Adrenal gland (tissue), 12 donors: Measurements from ENCODE around the gene UBE2G2. TPM values are rescaled to one million over a fixed set of nuclear protein-coding genes. Genes with fewer than 3 reads are reported as not detected.

ENCODE experiments used
- DNase-seq, 7 donors: peaks; one replicate each; pipeline ENCODE4 v3.0.0-alpha.2; 2019 to 2020
- H3K27ac ChIP-seq, 5 donors: fragments of 200-600 bp; sonication (generic) in 4 of 5; 1 replicate in 3 of 5; 2 replicates in 2 of 5; pipeline versions ENCODE4 v1.5.1 to v1.8.0; 2016 to 2020; ENCODE audit warnings: mild to moderate bottlenecking in 1 of 5
- H3K27me3 ChIP-seq: fragments of 200-600 bp; 2 replicates; pipeline ENCODE4 v1.8.0; 2021
- H3K36me3 ChIP-seq, 2 donors: fragments of 200-600 bp; replicated peaks in 1 of 2; 1 replicate in 1 of 2; 2 replicates in 1 of 2; pipeline versions ENCODE4 v1.5.1 to v1.8.0; 2018 to 2022
- H3K4me1 ChIP-seq, 2 donors: fragments of 200-600 bp; replicated peaks in 1 of 2; 1 replicate in 1 of 2; 2 replicates in 1 of 2; pipeline versions ENCODE4 v1.5.1 to v1.8.0; 2018 to 2021
- H3K4me3 ChIP-seq, 4 donors: fragments of 200-600 bp; sonication (generic) in 3 of 4; one replicate each; pipeline ENCODE4 v1.5.1; 2016 to 2018
- H3K9me3 ChIP-seq, 3 donors: fragments of 200-600 bp; sonication (generic) in 1 of 3; replicated peaks in 1 of 3; 1 replicate in 2 of 3; 2 replicates in 1 of 3; pipeline versions ENCODE4 v1.5.1 to v1.8.0; 2016 to 2021
- POLR2A ChIP-seq, 2 donors: fragments of 450-650 bp; IDR thresholded peaks; one replicate each; pipeline ENCODE4 v1.6.1; 2017; ENCODE audit warnings: antibody characterized with exemption in 2 of 2, mild to moderate bottlenecking in 2 of 2, moderate library complexity in 1 of 2
- WGBS, 4 donors: extraction: QIAGEN DNeasy Blood & Tissue Kit in 2 of 4; methylation state at CpG; one replicate each; pipeline versions ENCODE4 v1.1.5 to v1.1.7; 2013 to 2017; 5-methylcytosine and 5-hydroxymethylcytosine counted together
- intact Hi-C, 2 donors: fragments of 100-400 bp; cut with DNase I; formaldehyde crosslinking; loops; one replicate each; pipeline versions ENCODE4 v1.14.1 to v1.15.0; 2022 to 2023
- polyA plus RNA-seq, 3 donors: library from polyadenylated mRNA; stranded (reverse); fragments of 200-250 nt in 2 of 3; fragments of 350-450 nt in 1 of 3; fragmentation: Illumina TruSeq in 1 of 3; extraction: RNeasy Lipid Tissue Mini Kit (QIAGEN cat#74804) in 1 of 3; gene quantifications; one replicate each; pipeline ENCODE4 v1.2.3, GENCODE V29; 2013 to 2014
- total RNA-seq, 9 donors: library from RNA; depleted of rRNA in 4 of 9; stranded (reverse); fragments of >200 nt in 4 of 9; fragments of 120-200 nt in 1 of 9; fragmentation: NEBNext Ultra II Directional in 1 of 9; extraction: Animal tissue kit (Norgen Biotek cat#: 25700) in 1 of 9; gene quantifications; one replicate each; pipeline versions ENCODE4 v1.1.0 to v1.2.4, GENCODE V29; 2013 to 2023
- TF ChIP-seq, protein P1 (sequence below), 6 experiments: fragments of 450-650 bp in 4 of 6; fragments of 200-600 bp in 2 of 6; sonication (generic) in 1 of 6; IDR thresholded peaks; 1 replicate in 5 of 6; 2 replicates in 1 of 6; pipeline versions ENCODE4 v1.5.1 to v1.8.0; 2016 to 2021; ENCODE audit warnings: antibody characterized with exemption in 6 of 6, mild to moderate bottlenecking in 2 of 6, moderate library complexity in 1 of 6
- donor health status: healthy with polysubstance abuse.
- donor health status: Bipolar disorder and iron deficiency.
- donor health status: DM: yes; HTN: yes; CAD: no.
- donor health status: DM: no; HTN: no; CAD: no.
- donor health status: DM: no; HTN: no; CAD: no.
- donor health status: DM: yes; HTN: yes; CAD: no.

UBE2G2 gene
- total and polyA plus RNA-seq, 12 donors: 44.8 to 99.9 (median 72.6) TPM

DNA sequence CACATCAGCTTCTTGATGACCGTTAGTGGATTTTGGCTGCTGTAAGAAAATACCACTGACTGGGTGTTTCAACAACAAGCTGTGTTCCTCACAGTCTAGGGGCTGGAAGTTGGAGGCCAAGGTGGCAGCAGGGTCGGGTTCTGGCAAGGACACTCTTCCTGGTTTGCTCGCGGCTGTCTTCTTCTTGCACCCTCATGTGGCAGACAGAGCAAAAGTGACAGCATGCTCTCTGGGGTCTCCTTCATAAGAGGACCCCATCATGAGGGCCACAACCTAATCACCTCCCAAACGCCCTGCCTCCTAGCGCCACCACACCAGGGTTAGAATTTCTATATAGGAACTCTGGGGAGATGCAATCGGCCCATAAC is 71.6 kb downstream of the UBE2G2 start:
- no peak overlapping the region for H3K4me3 ChIP-seq
- no peaks in the 10 kb centered on the region for H3K27me3 ChIP-seq
- TF ChIP-seq POLR2A (IDR thresholded peaks at IDR 0.05): no peak
- TF ChIP-seq, protein P1, sequence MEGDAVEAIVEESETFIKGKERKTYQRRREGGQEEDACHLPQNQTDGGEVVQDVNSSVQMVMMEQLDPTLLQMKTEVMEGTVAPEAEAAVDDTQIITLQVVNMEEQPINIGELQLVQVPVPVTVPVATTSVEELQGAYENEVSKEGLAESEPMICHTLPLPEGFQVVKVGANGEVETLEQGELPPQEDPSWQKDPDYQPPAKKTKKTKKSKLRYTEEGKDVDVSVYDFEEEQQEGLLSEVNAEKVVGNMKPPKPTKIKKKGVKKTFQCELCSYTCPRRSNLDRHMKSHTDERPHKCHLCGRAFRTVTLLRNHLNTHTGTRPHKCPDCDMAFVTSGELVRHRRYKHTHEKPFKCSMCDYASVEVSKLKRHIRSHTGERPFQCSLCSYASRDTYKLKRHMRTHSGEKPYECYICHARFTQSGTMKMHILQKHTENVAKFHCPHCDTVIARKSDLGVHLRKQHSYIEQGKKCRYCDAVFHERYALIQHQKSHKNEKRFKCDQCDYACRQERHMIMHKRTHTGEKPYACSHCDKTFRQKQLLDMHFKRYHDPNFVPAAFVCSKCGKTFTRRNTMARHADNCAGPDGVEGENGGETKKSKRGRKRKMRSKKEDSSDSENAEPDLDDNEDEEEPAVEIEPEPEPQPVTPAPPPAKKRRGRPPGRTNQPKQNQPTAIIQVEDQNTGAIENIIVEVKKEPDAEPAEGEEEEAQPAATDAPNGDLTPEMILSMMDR (IDR thresholded peaks at IDR 0.05): no peak
- no peaks in the 10 kb centered on the region for H3K36me3 ChIP-seq
- no peaks in the 10 kb centered on the region for H3K4me1 ChIP-seq
- no peaks in the 10 kb centered on the region for H3K9me3 ChIP-seq
- no peak for DNase-seq
- intact Hi-C loops: no loop called here
- no peak overlapping the region for H3K27ac ChIP-seq
- 76 to 90% (median 85%) methylated on average over 7 of the region's 7 CpGs for WGBS, 4 donors

DNA sequence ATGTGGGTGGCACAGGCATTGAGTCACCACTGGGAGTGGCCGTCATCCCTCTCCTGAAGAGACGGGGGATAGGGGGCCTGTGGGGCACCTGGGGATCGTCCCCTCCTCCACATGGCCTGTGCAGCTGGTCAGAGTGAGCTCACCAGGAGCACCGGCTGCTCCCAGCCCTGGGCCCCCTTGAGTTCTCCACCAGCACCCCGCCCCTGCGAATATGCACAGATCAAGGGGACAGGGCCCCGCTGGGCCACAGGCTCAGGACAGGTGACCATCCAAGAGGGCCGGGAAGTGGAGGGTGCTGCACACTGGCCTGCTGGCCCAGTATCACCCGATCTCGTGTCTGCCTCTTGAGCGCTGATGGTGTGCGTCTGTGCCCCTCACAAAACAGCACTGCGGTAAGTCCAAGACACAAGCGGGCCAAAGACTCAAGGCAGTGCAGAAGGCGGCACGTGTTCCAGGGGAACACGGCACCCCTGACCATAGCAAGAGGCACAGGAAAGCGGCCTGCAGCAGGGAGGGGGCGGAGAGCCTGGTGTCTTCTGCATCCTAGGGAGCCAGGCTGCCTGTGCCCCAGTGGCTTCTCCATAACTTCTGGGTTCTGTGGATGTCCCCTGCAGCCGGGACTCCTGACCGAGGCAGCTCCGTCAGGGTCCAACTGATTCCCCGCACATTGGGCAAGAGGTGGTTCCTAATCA is 72.1 kb downstream of the UBE2G2 start:
- TF ChIP-seq POLR2A (IDR thresholded peaks at IDR 0.05): no peak
- TF ChIP-seq, protein P1 (IDR thresholded peaks at IDR 0.05): no peak
- no peaks in the 10 kb centered on the region for H3K36me3 ChIP-seq
- DNase-seq: no peak
- intact Hi-C loops: no loop called here
- H3K9me3 ChIP-seq: no peaks in the 10 kb centered on the region
- WGBS, 4 donors: 82 to 93% (median 87%) methylated on average over 15 to 23 of the region's 23 CpGs
- no peaks in the 10 kb centered on the region for H3K4me1 ChIP-seq
- no peak overlapping the region for H3K4me3 ChIP-seq
- H3K27ac ChIP-seq: no peak overlapping the region
- H3K27me3 ChIP-seq: no peaks in the 10 kb centered on the region

DNA sequence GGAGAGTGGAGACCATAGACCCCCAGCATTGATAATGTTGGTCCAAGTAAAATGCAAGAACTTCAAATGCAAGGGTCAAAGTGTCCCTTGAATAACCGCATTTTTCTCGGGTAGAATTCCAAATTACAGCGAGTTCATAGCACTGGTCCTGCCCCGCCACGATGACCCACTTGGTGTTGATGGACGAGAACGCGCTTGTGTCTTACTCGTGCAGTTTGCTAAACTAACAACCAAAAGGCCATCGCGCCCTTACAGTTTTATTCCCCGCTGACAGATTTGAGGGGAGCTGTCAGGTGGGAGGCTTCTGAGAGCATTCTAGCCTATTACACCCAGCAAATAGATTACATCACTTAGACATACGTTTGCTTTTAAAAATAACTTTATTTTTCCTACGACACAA is 72.9 kb downstream of the UBE2G2 start:
- 85 to 90% (median 87%) methylated on average over 14 of the region's 14 CpGs for WGBS, 4 donors
- Histone ChIP-seq H3K36me3 (no peaks in the 10 kb centered on the region), H3K9me3 (no peaks in the 10 kb centered on the region), H3K4me3 (no peak overlapping the region), H3K27ac (no peak overlapping the region), H3K4me1 (no peaks in the 10 kb centered on the region), H3K27me3 (peaks cover 6% of the 10 kb centered on the region)
- no peak for DNase-seq
- intact Hi-C loops: no loop called here
- TF ChIP-seq POLR2A (IDR thresholded peaks at IDR 0.05): no peak
- TF ChIP-seq, protein P1 (IDR thresholded peaks at IDR 0.05): no peak

DNA sequence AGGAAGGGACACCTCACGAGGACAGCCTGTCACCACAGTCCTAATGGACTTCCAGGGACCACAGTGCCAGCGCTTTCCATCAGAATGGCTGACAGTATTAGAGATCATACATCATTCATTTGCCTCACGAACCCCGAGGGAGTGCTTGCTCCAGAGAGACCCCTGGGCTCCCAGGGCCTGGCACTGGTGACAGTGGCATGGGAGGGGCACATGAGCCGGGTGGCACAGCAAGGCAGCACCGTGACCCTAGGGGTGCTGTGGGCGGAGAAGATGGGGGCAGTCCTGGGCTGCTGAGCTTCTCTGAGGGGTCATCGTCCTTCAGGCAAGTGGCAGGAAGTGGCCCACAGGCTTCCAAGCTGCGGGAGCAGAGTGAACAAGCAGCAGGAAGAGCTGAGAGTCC is 73.9 kb downstream of the UBE2G2 start:
- H3K27me3 ChIP-seq: peaks cover 15% of the 10 kb centered on the region
- no peak overlapping the region for H3K27ac ChIP-seq
- intact Hi-C loops: no loop called here
- DNase-seq: no peak
- H3K9me3 ChIP-seq: no peaks in the 10 kb centered on the region
- 65 to 73% (median 68%) methylated on average over 8 to 9 of the region's 9 CpGs for WGBS, 4 donors
- TF ChIP-seq POLR2A (IDR thresholded peaks at IDR 0.05): no peak
- TF ChIP-seq, protein P1 (IDR thresholded peaks at IDR 0.05): no peak
- H3K4me1 ChIP-seq: no peaks in the 10 kb centered on the region
- no peaks in the 10 kb centered on the region for H3K36me3 ChIP-seq
- no peak overlapping the region for H3K4me3 ChIP-seq
